Activated CD8-positive, alpha-beta memory T cell treated with anti-CD3 and anti-CD28 coated beads, Interleukin-2, amount 50 U/mL, for 48 hours (primary cell): Measurements from ENCODE around the gene GRID1.

ENCODE experiments used
- DNase-seq: peaks from one replicate; pipeline ENCODE4 v3.0.0-alpha.2; 2020

Gene GRID1

GRCh38 chr10:86019141-86019540, 347.5 kb downstream of the GRID1 start:
- no peak for DNase-seq

DNA sequence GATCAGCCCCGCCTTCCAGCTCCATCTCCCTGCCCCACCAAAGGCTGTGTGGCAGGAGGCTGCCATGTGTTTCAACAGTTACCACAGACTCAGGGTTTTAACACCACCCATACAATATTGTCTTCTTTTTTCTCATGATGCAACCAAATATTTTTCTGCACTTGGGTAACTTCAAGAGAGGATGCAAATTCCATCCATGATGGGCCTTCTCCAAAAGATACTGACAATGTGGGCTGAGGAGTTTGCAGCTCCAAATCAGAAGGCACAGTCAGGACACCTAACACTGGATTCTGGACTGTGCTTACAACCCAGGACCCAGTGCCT, 347.9 kb downstream of the GRID1 start:
- DNase-seq: no peak

DNA sequence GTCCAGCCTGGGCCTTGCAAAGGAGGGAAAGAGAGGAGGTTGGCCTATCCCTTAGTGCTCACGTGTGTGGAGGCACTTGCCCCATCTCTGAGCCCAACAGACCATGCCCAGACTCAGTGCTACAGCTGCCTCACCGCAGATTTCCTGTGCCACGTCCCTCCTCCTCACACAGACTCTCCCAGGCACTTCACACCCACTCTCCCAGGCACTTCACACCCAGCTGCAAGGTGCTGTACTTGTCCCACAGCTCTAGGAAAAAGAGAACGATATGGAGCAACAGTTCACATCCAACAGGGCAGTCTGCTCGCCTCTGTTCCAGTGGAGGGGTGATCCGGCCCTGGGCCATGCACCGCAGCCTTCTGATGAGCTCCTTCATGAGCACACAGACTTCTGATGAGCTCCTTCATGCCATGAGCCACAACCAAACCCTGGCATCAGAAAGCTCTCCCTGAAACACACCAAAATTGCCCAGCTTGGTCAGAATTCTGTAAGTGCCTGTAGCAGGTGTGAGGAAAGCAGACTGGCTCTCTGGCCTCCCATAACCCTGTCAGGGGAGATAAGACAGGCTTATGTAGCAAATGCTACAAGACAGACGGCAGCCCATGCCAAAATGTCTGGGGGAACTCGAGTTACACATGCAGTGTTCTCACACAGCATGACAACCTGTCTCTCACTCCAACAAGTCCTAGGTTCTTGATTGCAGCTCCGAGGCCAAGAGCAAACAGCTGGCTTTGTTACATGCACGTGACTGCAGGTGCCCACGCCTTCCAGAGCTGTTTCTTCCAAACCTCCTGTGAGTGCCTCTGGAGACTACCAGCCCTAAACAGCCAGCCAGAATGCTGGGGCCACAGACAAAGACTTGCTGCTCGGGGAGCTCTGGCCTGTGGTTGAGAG, 348.5 kb downstream of the GRID1 start:
- DNase-seq: no peak

- DNase-seq: no peak
Observed at GRCh38 chr10:86013568-86013967, 353.0 kb downstream of the GRID1 start.

GRCh38 chr10:86007171-86007570, 359.4 kb downstream of the GRID1 start:
- no peak for DNase-seq

DNA sequence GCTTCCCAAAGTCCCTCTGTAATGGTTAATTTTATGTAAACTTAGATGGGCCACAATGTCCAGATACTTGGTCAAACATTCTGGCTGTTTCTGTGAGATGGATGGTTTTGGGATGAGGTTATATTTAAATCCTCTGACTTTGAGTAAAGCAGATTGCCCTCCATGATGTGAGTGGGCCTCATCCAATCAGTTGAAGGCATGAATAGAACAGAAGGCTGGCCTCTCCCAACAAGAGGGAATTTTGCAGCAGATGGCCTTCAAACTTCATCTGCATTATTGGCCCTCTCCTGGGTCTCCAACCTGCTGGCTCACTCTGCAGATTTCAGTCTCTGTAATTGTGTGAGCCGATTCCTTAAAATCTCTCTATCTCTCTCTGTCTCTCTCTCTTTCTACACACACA, 362.3 kb downstream of the GRID1 start:
- DNase-seq: no peak

DNA sequence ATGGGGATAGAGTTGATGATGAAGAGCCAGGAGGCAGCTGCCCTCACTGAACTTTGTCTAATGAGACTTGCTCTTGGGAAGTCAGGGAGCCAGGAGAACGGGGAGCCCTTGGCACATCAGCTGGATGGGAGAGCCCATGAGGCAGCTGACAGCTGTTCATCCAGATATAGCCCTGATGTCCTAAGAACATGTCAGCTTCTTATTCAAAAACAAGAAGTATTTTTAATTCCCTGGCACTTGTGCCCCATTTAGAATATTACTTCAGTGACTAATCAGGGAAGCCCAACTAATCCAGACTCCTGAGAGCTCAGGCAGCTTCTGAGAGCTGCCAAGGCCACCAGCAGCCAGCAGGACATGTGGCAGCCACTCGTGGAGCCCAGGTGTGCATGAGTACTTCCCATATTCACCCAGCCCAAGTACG, 363.4 kb downstream of the GRID1 start:
- no peak for DNase-seq

- no peak for DNase-seq
Observed at GRCh38 chr10:86001521-86001920, 365.1 kb downstream of the GRID1 start.

GRCh38 chr10:85997544-85997943, 369.1 kb downstream of the GRID1 start:
- DNase-seq: no peak

DNA sequence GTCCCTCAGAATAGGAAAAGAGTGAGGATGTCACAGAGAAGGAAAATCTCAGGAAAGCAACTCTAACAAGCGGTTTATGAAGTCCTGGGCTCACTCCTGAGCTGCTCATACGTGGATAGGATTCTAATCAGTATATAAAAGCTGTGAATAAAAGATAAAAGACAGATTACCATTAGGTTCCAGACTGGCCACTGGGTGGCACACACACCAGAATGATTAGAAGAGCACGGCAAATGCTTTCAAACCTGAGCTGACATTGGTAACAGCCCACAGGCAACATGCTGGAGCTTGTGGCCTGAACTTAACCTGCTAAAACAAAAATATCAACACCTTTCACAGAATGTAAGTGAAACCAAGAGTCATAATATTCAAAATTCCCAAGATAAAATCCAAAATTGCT, 370.8 kb downstream of the GRID1 start:
- no peak for DNase-seq

DNA sequence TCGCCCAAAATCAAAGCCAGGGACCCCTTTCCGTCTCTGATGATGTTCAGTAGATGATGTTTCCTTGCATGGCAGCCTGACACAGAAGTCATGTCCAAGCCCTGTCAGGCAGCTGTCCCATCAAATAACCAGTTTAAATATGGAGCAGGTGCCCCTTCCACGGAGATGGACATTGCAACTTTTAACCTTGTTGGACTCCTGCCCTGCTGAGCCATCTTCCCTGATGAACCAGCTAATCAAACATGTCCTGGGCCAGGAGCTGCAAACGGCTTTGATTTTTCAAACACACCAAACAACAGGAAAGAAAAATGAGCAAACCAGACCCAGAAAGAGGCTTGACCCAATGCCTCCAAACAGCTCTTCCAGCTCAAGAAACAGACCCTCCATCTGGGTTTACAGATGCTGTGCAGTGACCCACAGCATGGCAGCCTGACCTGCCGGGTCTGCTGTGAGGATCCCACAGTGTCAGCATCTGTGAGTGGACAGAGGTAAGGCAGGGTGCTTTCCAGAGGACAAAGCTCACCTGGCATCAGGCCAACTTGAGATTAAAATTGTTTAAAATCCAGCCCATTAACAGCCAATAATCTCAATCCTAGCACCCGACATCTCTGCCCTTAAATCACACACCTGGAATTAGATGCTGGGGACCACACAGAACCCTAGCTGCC, 372.6 kb downstream of the GRID1 start:
- no peak for DNase-seq

DNA sequence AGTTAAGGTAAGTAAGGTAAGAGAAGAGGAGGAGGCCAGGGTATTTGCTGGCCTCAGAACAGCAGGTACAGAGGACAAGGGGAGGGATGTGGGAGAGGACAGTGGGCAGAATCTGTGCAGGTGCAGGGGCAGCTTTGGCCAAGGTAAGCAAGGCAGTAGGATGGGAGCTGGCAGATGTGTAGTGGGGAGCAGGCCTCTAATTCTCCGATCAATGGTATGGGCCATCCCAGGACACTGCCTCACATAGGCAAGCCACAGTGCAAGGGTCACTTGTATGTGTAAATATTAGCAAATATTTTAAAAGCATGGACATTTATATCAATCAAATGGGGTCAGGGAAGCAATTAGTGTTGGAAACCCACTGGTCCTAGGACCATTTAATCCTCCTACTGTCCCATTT, 373.5 kb downstream of the GRID1 start:
- no peak for DNase-seq

DNA sequence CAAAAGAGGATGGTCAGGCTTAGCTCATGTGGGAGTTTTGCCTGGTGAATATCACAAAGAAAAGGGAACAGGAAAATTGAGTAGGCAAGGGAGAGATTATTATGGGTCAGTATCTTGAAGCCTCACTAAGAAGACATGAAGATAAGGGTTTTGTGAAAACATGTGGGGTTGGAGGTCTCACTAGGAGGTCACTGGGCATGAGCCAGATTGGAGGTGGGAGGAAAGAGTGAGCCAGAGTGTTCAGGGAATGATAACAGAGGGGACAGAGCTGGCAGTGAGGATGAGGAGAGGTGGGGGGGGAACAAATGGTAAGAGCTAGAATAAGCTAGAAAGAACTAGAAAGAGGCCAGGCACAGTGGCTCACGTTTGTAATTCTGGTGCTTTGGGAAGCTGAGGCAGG, 374.3 kb downstream of the GRID1 start:
- no peak for DNase-seq

- DNase-seq: no peak
Observed at GRCh38 chr10:85986777-85987176, 379.8 kb downstream of the GRID1 start.

DNA sequence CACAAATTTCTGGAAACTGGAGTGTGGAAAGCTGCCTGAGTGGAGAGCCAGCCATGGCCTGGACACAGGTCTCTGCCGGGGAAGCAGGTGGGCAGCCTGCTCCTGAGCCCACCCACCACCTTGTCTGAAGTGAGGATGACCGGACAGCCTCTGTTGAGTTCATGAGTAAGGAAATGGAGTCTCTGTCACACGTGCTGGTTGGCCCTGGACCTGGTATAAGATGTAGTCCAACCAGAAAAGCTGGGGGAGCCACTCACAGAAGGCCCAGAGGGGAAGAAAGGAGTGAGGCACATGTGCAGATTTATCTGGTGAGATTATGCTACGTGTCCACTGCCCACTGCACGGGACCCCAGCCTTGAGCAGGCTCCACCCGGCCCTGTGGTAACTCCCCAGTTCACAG, 383.5 kb downstream of the GRID1 start:
- DNase-seq: no peak

DNA sequence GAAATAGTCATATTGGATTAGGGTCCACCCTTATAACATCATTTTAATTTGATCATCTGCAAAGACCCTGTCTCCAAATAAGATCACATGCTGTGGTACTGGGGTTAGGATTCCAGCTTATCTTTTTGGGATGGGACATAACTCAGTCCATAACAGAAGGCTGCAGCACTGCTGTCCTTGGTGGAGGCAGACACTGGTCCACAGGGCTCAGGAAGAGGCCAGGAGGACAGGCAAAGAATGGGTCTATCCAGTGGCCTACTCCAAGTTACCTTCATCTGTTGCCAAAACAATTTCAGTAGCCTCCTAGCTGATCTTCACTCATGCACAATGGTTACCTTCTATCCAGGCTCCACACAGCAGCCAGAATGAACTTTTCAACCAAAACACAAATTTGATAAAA, 387.0 kb downstream of the GRID1 start:
- no peak for DNase-seq

- DNase-seq: no peak
Observed at GRCh38 chr10:85978566-85979358, 387.8 kb downstream of the GRID1 start.

DNA sequence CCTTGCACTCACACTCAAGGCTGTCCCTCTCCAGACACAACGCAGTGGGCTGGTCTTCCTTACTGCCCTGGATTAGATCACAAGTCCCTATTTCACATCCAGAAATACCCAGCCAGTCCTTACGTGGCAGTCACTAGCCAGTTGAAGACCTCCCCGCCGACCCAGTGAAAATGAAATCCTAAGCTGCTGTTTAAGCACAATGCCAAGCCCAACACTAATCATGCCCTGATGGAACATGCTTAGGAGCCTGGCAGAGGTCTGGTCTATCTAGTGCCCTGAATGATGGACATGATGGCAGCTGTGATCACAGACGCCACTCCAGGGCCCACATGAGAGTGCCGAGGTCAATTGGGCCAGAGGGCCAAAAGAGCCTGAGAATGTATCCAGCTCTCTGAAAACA, 389.0 kb downstream of the GRID1 start:
- DNase-seq: no peak

DNA sequence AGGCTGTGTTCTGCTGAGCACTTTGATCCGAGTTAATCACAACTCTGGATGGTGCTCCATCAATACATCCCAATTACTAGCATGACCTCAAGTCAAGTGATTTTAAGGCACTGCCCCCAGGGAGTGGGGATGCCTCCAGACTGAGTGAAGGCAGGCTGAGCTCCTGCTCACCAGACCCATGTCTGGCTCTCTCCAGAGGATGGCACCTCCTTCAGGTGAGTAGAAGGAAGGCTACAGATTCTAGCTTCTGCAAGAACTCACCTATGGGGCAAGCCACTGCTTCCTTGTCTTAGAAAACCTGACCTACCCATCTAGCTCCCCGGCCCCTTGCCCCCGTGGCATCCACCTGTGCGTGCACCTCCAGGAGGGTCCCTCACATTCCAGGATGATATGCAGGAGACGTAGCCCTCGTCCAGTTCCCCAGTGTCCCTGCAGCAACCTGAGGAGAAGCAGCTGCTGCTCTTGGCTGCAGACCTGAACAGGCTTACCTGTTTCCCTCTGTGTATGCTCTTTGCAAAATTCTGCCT, 390.3 kb downstream of the GRID1 start:
- no peak for DNase-seq

- no peak for DNase-seq
Observed at GRCh38 chr10:85971494-85971893, 395.1 kb downstream of the GRID1 start.

- no peak for DNase-seq
Observed at GRCh38 chr10:85967594-85967993, 399.0 kb downstream of the GRID1 start.

DNA sequence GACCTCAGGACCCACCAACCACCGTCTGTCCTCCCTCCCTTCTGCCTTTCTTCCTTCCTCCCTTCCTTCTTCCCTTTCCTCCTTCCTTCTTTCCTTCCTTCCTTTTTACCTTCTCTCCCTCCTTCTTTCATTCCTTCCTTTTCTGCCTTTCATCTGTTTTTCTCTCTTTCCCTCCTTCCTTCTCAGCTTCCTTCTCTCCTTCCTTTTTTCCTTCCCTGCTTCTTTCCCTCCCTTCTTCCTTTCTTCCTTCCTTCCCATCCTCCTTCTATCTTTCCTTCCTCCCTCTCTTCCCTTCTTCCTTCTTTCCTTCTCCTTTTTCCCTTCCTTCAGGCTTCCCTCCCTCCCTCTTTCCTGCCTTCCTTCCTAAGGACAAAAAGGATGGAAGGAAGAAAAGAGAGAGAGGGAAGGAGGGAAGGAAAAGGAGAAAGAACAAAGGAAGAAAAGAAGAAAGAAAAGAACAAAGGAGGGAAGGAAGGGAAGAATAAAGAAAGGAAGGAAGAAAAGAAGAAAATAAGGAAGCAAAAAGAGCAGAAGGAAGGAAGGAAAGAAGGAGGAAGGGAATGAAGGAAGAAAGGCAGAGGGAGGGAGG, 405.0 kb downstream of the GRID1 start:
- DNase-seq: no peak

DNA sequence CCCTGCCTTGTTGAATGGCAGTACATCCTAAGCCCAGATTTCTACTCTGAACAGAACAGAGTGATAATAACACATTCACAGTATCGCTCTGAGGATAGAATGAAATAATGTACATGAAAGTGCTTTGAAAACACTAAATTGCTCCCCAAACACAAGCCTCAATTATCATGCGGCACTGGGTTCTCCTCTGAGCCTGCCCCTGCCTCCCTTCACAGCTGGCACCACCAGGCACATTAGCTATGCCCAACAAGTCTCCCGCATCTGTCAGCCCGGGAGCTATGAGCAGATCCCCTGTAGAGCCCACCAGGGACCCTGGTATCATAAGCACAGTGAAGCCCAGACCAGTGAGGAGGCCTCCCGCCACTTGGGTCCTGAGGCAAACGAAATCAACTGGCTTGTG, 405.5 kb downstream of the GRID1 start:
- no peak for DNase-seq
